Measurements from ENCODE around the gene CHST12.

Gene CHST12

DNA sequence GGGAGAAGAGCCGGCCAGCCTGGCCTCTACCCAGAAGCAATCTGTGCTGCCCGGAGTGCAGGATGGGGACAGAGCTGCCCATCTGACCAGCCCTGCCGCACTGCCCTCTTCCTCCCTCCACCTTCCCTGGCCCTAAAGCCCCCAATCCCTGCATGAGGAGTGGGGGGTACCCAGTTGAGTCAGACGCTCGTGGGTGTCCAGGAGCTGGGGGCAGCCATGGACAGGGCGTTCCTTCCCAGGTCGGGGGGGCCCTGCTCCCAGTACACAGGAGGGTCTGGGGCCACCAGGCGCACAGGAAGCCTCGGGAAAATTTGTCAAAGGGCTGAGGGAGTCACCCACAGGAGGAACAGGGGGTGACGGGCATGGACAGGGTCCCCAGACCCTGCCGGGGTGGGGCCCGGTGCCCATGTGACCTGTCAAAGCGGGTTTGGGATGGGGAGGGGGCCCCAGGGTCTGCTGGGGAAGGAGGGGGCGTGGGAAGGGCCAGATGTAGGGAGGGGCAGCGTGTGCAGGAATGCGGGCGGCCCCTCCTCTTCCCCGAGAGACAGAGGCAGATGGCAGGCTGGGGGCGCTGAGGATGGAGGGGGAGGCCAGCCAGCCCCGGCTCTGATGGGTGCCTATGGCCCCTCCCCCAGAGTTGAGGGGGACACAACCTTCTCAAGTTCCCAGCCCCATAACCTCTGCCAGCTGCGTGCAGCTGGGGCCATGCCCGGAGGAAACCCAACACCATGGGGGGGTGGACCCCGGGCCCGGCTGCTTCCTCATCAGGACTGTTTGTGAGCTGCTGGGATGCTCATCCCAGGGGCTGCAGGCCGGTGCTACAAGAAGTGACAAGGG, 94.3 kb downstream of the CHST12 start:
- DNase-seq (ENCODE audit: low read depth): no peak
- H3K4me3 ChIP-seq (ENCODE audit: low read depth, low read length): no peak overlapping the region
- TF ChIP-seq MYC (IDR thresholded peaks at IDR 0.05; ENCODE audit: low read depth, low read length): no peak
- TF ChIP-seq, protein P1, sequence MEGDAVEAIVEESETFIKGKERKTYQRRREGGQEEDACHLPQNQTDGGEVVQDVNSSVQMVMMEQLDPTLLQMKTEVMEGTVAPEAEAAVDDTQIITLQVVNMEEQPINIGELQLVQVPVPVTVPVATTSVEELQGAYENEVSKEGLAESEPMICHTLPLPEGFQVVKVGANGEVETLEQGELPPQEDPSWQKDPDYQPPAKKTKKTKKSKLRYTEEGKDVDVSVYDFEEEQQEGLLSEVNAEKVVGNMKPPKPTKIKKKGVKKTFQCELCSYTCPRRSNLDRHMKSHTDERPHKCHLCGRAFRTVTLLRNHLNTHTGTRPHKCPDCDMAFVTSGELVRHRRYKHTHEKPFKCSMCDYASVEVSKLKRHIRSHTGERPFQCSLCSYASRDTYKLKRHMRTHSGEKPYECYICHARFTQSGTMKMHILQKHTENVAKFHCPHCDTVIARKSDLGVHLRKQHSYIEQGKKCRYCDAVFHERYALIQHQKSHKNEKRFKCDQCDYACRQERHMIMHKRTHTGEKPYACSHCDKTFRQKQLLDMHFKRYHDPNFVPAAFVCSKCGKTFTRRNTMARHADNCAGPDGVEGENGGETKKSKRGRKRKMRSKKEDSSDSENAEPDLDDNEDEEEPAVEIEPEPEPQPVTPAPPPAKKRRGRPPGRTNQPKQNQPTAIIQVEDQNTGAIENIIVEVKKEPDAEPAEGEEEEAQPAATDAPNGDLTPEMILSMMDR (IDR thresholded peaks at IDR 0.05; ENCODE audit: low read depth, low read length): no peak
- TF ChIP-seq, protein P2, sequence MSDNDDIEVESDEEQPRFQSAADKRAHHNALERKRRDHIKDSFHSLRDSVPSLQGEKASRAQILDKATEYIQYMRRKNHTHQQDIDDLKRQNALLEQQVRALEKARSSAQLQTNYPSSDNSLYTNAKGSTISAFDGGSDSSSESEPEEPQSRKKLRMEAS (IDR thresholded peaks at IDR 0.05; ENCODE audit: low read depth, low read length): no peak
- no peak for TF ChIP-seq POLR2A (IDR thresholded peaks at IDR 0.05; ENCODE audit: extremely low read depth, insufficient read length)
